PC-9 (cell line): ENCODE measurements around the gene CHPF2.

ENCODE experiments used
- CTCF ChIP-seq: fragments of 200-600 bp; sonication (generic); conservative IDR thresholded peaks from 2 replicates; pipeline ENCODE4 v1.6.1; 2017; ENCODE audit warnings: mixed run types, antibody characterized with exemption, mild to moderate bottlenecking, moderate library complexity
- EZH2 ChIP-seq: fragments of 200-600 bp; sonication (generic); IDR thresholded peaks from 2 replicates; pipeline ENCODE4 v1.8.0; 2017; ENCODE audit warnings: antibody characterized with exemption, low read depth

GRCh38 chr7:151271699-151272355, 39.5 kb downstream of the CHPF2 start:
- no peak for TF ChIP-seq CTCF
- TF ChIP-seq EZH2: no peak
